GM18873 (cell line): ENCODE data around the gene MT1E.

Source experiments
- ATAC-seq: cut with Tn5 transposase; IDR thresholded peaks from one replicate; pipeline ENCODE4 v1.9.1; 2021; ENCODE audit warnings: mild to moderate bottlenecking, moderate library complexity, moderate number of reproducible peaks; ENCODE audit not compliant: unreplicated experiment, low FRiP score

Gene MT1E

GRCh38 chr16:56623637-56624036 is 1.9 kb upstream of the MT1E start:
- ATAC-seq = no peak

- no peak for ATAC-seq
Measured at GRCh38 chr16:56625943-56626654, 518 bp downstream of the MT1E start.

GRCh38 chr16:56626685-56627084 is 1.1 kb downstream of the MT1E start:
- ATAC-seq = no peak

GRCh38 chr16:56628486-56629350 is 3.1 kb downstream of the MT1E start:
- ATAC-seq = no peak

GRCh38 chr16:56629531-56629930 is 4.0 kb downstream of the MT1E start:
- ATAC-seq = no peak

- peak; percentile 63 for ATAC-seq
Measured at GRCh38 chr16:56630134-56630533, 4.6 kb downstream of the MT1E start.

- ATAC-seq = no peak
Measured at GRCh38 chr16:56631197-56631596, 5.6 kb downstream of the MT1E start.

- ATAC-seq = no peak
Measured at GRCh38 chr16:56631832-56632155, 6.2 kb downstream of the MT1E start.

GRCh38 chr16:56632156-56632847 is 6.7 kb downstream of the MT1E start, which contains the start of gene MT1M:
MT1M (plus strand) TSS chr16:56632659; CDS start chr16:56632732, 73 bp downstream.
- no peak for ATAC-seq

- ATAC-seq = no peak
Measured at GRCh38 chr16:56632848-56633365, 7.3 kb downstream of the MT1E start.

GRCh38 chr16:56633535-56633934 is 8.0 kb downstream of the MT1E start:
- ATAC-seq = no peak

GRCh38 chr16:56634715-56635440 is 9.3 kb downstream of the MT1E start:
- no peak for ATAC-seq

GRCh38 chr16:56635441-56635967 is 9.9 kb downstream of the MT1E start:
- ATAC-seq = no peak

- no peak for ATAC-seq
Measured at GRCh38 chr16:56636616-56637413, 11.2 kb downstream of the MT1E start.

- no peak for ATAC-seq
Measured at GRCh38 chr16:56637814-56638750, 12.5 kb downstream of the MT1E start, which contains the start of gene MT1A. MT1A (plus strand) TSS chr16:56638666; CDS start chr16:56638739, 73 bp downstream.

- ATAC-seq = no peak
Measured at GRCh38 chr16:56639045-56639444, 13.5 kb downstream of the MT1E start.

GRCh38 chr16:56640076-56640475 is 14.5 kb downstream of the MT1E start:
- ATAC-seq = no peak

- no peak for ATAC-seq
Measured at GRCh38 chr16:56641166-56641565, 15.6 kb downstream of the MT1E start.
